GM18499 (cell line): ENCODE results near the gene PPY.
"Not testable (repeated sequence)": the region's sequence is repeated elsewhere in the genome, so short reads cannot be mapped to it uniquely, and the experiment has no call there.

Experiments
- ATAC-seq: cut with Tn5 transposase; IDR thresholded peaks from one replicate; pipeline ENCODE4 v1.9.1; 2021; ENCODE audit warnings: moderate number of reproducible peaks; ENCODE audit not compliant: insufficient read depth, unreplicated experiment

Gene PPY

DNA sequence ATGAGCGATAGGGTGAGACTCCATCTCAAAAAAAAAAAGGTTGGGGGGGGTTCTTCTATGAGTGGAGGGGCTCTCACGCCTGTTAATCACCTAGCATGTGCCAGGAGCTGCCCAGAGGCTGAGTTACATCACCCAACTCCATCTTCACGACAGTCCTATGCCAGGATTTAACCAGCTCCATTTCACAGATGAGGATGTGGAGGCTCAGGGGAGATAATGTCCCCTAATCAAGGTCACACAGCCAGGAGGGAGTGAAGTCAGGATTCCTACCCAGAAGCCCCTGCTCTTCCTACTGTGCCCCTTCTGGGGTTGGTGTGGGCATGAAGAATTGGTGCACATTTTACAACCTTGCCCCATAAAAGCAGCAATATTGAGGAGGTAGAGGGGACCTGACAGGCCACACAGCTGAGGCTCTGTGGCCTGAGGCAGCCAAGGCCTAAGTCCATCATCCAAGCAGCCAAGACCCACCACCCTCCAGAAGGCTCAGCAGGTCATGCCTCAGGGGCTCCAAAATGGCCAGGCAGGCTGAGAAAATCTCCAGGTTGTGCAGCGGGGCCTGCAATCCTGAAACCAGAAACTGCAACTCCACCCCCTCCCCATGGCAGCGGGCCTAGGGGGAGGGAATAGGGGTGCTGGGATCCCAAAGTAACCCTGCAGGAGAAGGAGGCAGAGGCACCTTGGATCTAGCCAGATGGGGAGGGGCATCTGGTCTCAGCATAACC is 6.9 kb downstream of the PPY start:
- no peak for ATAC-seq

DNA sequence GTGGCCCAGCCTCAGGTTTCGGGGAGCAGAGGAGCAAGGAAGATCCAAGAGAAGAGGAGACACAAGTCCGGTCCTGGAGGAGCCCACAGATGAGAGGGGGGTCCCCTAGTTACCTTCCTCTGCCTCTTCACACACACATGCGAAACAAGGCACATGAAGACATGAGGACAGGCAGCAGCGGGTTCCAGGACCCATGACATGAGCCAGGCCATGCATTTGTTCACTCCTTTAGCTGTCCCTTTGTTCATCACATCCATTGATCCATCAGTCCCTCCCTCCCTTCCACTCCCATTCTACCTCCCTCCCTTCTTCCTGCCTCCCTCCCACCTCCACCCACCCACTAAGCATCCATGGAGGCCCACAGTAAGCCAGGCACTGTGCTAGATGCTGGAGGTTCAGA is 9.4 kb downstream of the PPY start:
- ATAC-seq, result no peak

DNA sequence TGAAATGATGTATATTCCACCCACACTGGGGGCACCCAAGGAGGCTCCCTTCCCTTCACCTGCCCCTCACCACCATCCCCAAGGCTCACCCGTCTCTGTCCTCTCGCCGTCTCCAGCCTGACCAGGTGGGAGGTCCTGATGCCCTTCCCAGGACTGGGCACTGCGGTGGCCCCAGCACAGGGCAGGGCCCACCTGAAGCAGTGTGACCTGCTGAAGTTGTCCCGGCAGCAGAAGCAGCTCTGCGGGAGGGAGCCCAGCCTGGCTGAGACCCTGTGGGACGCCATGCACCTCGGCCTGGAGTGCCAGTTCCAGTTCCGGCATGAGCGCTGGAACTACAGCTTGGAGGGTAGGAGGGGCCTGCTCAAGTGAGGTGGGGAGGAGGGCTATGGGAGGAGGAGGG is 9.9 kb downstream of the PPY start:
- ATAC-seq, result no peak

DNA sequence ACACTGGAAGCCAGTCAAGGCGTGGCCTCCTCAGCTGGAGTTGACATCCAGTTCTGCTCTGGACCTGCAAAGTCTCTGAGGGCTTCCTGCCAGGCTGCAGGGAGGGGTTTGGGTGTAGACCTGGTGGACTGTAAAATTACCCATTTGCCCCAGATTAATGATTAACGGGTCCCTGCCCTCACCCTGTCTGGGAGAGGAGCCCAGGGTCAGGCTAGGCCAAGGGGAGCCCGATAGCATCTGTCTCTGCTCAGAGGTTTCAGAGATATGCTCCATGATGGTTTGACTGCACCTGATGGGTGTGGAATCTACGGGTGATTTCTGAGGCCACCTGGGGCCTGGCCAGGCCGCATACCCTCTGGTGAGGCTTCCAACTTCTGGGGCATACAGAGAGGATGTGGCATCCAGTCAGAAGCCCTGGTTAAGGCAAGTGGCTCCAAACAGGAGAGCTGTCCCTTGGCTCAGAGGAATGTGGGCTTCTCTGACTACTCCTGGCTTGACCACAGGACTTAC is 11.2 kb downstream of the PPY start:
- ATAC-seq, result no peak

DNA sequence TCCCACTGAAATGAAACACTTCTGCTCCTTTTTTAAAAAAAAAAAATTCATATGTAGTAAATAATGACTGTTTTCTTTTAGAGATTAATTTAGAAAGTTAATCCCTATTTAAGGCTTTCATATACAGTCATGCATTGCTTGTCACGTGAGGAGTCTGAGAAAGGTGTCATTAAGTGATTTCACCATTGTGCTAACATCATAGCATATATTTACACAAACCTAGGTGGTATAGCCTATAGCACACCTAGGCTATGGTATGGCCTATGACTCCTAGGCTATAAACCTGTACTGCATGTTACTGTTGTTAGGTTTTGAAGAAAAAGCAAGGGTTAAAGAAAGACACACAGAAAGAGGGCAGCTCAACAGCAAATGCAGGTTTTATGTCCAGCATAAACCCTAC is 13.7 kb downstream of the PPY start:
- no peak for ATAC-seq

DNA sequence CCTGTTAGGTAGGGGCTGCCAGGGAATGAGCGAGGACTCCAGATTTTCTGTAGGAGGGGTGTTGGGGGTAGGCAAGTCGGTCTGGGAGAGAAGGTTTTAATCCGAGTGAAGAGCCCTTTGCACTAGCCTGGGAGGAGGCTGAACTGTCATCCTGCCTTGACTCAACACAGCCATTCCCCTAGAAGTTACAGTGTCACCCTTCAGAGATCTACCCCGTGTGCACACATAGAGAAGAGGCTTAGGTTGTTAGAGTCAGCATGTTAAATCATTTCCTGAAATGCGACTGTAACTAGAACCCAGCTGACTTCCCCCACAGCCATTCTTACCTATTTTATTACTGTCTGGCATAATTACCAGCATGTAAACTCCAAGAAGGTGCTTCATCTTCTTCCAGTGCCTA is 14.3 kb downstream of the PPY start:
- ATAC-seq, result not testable (repeated sequence)

DNA sequence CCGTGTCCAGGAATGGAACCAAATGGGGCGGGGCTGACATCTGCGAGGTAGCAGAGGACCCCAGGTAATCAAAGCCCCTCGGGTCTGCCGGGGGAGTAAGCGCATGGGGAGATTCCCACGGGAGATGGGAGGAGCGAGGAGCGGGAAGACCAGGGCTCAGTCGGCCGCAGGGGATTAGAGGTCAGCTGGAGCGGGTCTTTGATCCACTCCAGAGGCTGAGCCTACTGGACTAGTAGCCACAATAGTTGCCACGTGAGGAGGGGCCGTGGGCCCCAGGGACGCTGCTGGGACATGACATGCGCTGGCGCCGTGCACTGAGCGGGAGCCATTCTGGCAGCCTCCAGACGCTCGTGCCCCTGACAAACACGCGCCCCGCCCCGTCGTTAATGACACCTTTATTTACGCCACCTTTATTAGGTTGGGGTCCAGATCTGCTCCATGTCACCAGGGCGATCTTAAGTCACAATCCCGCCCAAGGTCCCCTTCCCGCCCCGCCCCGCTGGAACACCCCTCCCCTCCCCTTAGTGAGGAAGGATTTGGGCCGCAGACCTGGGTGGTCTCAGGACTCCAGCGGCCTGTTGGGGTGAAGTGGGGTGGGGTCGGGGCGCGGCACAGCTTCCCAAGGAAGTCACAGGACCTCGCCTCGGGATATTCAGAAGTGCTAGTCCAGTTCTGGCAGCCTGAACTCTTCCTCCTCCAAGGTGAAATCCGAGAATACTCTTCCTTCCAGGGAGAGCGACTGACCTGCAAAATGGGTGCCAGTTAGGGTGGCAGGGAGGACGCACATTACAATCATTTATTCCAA is 15.0 kb downstream of the PPY start:
- ATAC-seq, result no peak

DNA sequence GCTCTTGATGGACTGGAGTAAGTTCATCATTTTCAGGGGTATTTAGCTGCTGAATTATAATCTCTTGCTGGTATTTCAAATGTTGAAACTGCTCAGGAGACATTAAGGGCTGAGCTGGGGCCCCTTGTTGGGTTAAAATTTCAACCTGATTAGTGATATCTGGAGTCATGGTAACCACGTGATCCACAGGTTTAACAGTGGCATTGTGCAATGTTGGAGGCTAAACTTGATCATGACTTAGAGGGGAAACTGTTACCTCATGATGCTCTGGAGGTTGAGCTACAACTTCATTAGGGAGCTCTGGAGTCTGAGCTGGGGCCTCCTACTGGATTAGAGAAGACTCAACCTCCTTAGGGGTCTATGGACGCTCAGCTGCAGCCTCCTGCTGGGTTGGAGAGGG is 17.7 kb downstream of the PPY start:
- no peak for ATAC-seq

DNA sequence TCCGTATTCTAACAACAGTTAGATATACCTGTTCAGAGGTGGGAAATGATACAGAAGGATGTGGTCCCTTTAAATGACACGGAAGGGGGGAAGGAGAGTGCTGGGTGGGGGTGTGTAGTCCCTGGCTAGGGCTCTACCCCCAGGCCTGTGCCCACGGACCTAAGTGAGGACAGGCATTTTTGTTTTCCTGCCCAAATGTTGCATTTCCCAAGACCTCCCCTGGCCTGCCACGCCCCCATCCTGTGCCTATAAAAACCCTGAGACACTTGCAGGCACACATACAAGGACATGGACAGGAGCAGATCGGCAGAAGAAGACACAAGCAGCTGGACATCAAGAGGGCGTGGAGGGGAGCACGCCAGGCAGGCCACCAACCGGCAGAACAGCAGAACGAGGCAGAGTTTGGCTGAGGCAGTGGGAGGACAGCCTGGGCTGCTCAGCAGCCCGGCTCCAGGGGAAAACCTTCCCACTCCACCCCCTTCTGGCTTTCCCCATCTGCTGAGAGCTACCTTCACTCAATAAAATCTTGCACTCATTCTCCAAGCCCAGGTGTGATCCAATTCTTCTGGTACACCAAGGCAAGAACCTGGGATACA is 21.7 kb downstream of the PPY start:
- ATAC-seq, result no peak

DNA sequence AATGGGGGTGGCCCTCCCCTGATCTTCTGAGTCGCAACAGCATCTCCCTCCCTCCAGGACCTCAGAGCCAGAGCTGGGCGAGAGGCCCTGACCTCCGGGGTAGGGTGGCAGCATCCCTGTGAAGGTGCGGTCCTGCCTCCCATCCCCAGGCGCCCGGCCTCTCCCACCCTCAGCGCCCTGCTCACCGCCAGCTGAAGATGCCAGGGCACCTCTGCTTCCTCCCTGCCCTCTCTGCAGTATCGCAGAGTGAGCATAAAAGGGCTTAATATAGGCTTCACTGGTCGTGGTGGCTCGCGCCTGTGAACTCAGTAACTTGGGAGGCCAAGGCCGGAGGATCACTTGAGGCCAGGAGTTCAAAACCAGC is 24.3 kb downstream of the PPY start:
- ATAC-seq, result no peak

DNA sequence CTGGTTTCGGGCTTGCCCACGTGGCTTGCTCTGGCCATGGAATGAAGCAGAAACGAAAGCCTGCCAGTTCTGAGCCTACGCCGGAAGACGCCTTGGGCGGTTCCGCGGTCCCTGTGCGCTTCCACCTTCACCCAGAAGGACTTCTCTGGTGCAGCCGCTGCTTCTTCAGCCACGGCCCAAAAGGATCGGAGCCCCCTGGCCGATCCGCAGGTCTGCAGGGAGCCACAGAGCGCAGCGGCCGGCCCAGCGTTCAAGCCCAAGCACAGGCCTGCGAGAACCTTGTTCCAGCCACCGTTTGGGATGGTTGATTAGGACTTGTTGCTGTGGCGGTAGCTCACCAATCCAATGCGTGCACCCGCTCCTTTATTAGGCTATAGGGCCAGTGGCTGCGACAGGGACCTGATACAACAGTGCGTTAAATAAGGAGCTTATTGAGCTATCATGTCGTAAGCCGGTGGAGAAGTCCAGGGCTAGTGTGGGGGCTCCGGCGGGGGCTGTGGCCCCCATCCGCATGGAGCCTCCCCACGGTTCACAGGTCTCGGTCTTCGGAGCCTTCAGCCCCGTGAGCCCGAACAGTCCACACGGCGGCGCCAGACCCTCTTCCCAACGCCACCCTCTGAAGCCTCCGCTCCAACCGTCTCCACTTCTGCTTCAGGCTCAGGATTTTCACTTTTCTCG is 24.8 kb downstream of the PPY start:
- ATAC-seq, result no peak

DNA sequence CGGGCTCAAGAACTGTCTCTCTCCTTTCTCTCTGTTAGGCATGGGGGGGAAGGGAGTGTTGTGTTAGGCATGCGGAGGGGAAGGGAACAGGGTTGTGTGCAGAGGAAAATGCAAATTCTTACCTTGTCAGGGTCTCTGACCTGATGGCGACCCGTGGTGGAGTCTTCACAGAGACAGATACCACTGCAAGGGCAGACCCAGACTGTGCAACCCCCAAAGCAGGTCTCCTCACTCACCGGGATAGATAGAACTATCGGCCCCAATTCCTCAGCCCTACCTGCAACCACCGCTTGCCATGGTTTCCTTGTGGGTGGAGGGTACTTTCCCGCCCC is 25.3 kb downstream of the PPY start:
- ATAC-seq, result no peak

DNA sequence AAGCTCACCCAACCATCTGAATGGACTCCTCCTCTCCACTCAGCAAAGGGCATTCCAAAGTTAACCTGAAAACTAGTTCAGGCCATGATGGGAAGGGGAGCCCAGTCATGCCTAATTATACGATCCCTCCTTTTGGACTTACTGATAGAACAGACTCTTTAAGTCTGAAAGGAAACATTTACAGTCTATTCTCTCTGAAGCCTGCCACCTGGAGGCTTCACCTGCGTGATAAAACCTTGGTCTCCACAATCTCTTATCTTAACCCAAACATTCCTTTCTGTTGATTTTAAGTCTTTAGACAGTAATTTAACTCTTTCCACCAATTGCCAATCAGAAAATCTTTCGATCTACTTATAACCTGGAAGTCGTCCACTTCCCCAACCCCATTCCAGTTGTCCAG is 25.9 kb downstream of the PPY start:
- no peak for ATAC-seq

DNA sequence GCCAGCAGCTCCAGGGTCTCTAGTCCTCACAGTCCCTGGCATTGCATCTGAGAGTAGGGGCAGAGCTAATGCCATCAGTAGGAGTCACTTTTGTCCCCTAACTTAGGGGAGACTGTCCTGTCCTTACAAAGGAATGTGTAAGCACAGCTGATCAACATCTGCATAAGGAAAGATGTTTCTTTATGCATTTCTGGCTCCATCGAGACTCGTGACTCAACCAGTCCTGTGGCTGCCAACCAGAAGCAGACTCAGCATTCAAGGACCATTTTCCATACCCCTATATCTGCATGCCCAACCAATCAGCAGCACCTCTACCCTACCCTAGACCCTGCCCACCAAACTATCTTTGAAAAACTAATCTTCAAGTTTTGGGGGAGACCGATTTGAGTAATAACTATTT is 26.7 kb downstream of the PPY start:
- no peak for ATAC-seq

DNA sequence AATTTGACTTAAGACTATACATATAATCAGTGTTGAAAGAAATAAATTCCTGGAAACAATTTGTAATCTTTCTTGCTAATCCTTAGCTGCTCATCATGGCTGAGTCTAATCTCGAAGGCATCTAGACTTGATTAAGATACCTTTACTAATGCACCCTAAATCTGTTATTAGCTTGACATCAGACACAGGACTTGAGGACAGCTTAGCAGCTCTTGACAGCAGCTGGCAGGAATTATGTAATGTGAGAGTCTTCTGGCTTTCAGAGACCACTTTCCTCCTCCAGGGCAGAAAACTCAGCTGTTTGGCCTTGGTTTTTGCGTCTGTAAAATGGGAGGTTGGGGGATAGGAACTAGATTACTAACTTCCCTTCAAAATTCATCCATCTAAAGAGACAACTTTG is 27.8 kb downstream of the PPY start:
- no peak for ATAC-seq

DNA sequence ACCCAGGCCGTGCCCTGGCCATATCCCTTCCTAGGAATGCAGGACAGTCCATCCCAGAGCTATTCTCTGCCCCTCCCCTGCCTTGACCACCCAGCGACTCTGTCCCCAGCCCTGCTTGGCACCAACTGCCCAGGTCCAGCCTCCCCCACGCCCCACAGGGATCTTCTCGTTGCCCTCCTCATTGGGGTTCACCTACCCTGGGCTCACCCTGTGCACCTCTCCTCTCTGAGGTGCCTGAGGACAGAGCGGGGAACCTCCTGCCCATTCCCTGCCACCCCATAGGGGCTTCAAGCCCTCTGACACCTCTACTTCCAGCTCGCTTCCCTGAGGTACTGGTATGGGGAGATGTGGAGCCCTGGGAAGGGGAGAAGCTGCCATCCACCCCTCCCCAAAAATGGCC is 28.7 kb downstream of the PPY start:
- no peak for ATAC-seq

DNA sequence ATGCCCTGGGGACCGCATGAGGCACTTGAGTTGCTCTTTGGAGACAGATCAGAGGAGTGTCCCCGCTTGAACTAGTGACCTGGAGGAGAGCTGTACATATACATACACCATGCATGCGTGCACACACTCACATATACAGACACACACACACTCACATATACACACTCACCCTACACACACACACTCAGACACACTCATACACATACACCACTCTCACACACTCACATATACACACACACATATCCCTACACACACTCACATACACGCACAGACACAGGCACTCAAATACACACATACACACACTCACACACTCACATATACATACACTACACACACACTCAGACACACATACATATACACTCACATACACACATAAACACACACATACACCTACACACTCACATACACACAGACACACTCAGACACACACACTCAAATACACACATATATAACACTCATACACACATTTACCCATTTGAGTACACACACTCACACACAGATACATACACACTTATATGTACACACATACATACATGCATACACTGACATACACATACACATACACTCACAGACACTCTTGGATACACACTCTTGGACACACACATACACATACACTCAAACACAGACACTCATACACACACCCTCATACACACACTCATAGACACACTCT is 29.5 kb downstream of the PPY start:
- no peak for ATAC-seq

DNA sequence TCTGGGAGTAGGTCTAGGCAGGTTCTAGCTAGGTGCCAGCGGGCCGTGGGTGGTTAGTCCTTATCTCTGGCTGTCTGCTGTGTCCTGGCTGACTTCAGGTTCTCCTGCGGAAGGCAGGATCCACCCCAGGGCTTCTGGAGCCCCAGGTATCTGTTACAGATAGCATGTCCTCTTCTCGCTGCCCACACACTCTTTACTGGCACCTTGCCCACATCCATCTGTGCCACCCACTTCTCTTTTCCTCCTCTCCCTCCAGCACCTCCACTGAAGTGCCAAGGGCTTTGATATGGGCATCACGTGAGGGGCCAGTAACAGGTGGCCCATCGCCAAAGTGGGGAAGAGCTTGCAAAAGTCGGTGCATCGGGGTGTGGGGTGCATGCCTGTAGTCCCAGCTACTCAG is 30.4 kb downstream of the PPY start:
- ATAC-seq, result no peak

DNA sequence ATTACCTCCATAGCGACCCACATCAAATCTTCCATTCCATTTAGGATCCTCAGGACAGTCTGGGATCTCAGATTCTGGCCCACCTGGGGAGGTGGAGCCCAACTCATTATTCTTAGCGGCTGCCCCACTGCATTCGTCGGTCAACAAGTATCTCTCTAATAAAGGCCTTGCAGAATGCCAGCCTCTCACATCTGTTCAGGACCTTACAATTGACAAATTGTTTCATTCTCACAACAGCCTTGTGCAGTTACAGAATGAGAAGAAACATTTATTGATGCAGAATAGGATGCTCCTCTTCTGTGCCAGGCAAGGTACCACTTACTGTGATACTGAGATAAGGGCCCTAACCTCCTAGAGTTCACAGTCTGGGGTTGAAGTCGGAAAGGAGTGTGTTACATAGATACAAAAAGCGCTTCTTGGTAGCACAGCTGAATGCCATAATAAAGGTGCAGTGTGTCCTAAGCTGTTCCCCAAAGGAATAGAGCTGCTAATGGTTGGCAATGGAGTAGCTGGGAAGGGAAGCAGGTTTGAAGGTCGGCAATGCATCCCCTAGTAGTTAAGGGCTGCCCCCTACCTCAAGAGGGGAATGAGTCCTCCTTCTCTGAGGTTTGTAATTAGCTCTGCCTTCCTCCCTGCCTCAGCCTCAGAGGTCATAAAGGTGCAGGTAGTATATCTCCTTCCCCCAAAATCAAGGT is 32.6 kb downstream of the PPY start:
- no peak for ATAC-seq
